Stimulated activated CD4-positive, alpha-beta T cell treated with anti-CD3 and anti-CD28 coated beads, TNF-alpha, amount 100 ng/mL, for 1 hour (primary cell): ENCODE results near the gene ABHD13.
A peak's percentile ranks its signal among the peaks of the same experiment; 100 is the strongest.
"Not testable (repeated sequence)": the region's sequence is repeated elsewhere in the genome, so short reads cannot be mapped to it uniquely, and the experiment has no call there.

Experiments used
- DNase-seq, 3 donors: peaks; one replicate each; pipeline ENCODE4 v3.0.0-alpha.2; 2020; ENCODE audit warnings: low read depth in 3 of 3, low spot score in 1 of 3

Gene ABHD13

GRCh38 chr13:108218044-108218974, at the start of gene ABHD13:
Gene ABHD13, plus strand, starts transcription at chr13:108218392. Its CDS starts 10,827 bp downstream, at chr13:108229219.
- DNase-seq: peak; percentile 77 to 86 (median 83)

DNA sequence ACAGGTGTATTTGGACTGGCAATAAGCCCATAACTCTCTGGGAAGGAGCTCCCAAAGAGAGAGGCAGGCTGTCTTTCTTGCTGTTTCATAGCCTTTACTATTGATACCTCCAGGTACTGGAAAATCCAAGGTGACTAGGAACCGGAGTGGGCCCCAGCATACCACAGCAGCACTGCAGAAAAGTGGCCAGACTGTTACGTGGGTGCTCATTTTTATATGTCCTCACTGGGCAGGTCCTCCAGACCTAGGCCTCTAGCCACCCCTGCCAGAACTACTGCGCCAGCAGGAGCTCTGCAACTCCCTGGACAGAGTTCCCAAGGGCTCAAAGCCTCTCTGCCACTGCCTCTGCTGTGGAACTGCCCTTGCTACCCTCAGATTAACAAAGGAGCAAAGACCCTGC, 49.3 kb upstream of the ABHD13 start:
- DNase-seq: no peak

- DNase-seq: peak in 2 of 3 donors; percentile 9 to 35
Observed at GRCh38 chr13:108176685-108177274, 41.4 kb upstream of the ABHD13 start.

- no peak for DNase-seq
Observed at GRCh38 chr13:108178078-108178477, 40.1 kb upstream of the ABHD13 start.

DNA sequence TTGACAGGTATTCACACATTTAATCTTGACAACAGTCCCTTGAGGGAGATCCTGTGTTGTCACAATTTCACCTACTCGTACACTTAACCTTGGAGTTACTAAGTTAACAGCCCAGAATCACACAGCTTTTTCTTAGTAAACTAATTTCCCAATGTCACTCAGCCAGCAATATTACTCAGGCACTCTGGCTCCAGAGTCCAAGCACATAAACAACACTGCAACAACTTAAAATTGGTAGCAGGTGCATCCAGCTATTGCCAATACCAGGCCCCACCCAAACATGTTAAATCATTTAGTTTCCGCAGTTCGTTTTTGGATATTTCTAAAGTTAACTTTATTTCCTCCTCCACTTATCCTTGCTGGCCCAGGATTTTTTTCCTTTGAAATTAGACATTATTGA, 35.5 kb upstream of the ABHD13 start:
- no peak for DNase-seq

GRCh38 chr13:108185223-108185622, 33.0 kb upstream of the ABHD13 start:
- DNase-seq: no peak

- no peak for DNase-seq
Observed at GRCh38 chr13:108188260-108188659, 29.9 kb upstream of the ABHD13 start.

DNA sequence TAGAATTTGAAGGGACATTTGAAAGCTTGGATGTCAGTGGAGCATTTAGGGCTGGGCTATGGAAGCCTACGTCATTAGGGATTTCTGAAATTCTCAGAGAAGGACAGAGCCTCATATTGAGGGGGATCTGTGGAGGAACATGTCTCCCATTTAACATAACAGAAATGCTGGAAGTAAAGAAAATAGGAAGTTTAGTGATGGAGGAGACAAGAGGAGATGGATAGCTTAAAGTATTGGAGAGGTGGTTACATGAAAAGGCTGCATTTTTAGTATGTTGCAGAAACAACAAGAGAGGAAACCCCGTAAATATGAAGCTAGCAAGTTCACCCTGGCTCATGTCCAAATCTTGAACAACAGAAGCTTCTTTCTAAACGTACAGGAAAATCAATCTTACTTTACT, 27.3 kb upstream of the ABHD13 start:
- DNase-seq: no peak

- DNase-seq: no peak
Observed at GRCh38 chr13:108193806-108194205, 24.4 kb upstream of the ABHD13 start.

DNA sequence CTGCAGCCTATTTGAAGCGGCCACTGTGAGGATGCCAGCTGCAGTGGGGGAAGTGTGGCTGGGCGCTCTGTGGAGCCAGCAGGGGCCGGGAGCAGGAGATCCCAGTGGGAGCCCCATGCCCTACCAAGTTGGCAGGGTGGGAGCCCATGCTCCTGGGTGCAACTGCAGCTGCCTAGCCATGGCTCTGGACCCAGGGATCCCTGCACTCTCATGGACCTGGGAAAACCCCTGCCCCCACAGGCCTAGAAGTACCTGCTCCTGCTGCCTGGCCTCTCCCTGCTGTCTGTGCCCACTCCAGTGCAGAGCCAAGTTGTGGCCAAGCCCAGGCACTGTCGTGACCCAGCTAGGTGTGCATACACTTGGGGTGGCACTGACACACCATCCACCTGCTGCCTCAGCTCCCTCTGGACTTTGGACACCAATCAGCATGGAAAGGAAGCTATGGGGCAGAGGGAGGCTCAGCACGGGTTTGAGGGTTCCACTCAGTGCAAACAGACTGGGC, 23.7 kb upstream of the ABHD13 start:
- no peak for DNase-seq

DNA sequence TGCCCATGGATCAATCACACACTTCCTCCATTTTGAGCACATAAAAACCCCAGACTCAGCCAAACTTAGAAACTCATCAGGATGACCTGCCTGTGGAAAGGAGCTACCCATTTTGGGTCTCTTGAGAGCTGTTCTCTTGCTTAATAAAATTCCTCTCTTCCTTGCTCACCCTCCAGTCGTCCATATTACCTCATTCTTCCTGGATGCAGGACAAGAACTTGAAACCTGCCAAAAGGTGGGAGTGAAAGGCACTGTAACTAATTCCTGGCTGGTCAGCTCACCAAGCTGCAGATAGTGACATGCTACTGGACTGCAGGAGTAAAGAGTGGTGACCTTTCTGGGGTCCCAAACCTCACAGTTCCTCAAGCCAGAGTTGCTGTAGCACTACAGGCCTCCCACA, 23.0 kb upstream of the ABHD13 start:
- DNase-seq: no peak

DNA sequence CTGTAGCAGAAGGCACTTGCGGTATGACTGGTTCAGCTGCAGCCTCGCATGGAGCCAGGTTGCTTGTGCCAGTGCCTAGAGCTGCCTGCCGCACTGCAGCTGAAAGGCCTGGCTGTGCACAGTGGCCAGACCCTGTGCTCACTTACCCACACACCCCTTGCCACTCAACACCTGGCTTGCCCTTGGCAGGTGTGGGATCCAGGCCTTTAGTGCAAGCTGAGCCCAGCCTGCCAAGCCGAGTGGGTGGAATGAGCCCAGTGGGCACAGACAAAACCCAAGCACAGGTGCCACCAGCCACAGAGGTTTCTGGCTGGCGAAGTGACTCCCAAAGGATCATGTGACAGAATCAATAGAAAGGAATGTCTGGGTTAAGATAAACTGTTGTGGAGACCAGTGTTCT, 22.3 kb upstream of the ABHD13 start:
- no peak for DNase-seq

DNA sequence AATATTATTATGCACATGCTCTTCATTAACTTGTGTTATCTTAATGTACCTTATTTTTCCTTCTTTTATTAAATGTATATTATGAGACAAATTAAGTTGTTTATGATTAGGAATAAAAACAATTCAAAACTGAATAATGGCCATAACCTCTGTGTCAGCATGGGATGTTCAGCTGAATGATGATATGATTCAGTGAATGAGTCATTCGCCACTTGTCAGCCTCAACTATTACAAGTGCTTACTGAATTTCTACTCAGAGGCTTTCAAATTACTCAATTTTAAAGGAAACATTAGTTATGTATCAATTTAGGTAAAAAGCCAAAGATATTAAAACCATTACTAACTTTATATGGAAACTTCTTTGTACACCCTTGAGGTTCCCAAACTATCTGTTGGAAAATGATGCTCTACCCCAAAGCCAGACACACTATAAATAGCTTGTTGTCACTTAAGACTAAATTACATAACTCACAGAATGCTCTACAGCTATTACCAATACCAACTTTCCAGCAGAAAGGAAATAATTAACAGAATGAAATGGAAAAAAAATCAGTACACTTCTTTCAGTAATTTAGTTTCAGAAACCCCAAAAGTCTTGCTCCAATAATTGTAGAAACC, 17.3 kb upstream of the ABHD13 start:
- no peak for DNase-seq

DNA sequence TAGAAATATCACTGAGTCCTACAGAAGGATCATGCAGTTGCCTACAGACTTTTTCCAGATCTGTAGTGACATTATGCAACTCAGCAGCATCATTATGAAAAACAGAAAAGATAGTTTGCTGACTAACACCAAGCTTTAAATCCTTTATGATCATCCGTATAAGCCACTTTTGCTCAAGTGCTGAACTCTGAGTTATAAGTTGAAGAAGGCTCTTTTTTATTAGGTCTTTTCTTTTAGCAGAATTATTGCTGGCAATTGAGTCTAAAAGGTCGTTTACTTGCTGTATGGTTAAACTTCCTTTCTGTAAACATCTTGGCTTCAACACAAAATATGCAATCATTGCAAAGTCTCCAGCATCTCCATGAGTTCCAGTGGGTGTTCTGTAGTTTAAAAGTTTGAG, 7.6 kb upstream of the ABHD13 start:
- no peak for DNase-seq

- no peak for DNase-seq
Observed at GRCh38 chr13:108212886-108213285, 5.3 kb upstream of the ABHD13 start.

GRCh38 chr13:108213946-108214345, 4.2 kb upstream of the ABHD13 start:
- no peak for DNase-seq

DNA sequence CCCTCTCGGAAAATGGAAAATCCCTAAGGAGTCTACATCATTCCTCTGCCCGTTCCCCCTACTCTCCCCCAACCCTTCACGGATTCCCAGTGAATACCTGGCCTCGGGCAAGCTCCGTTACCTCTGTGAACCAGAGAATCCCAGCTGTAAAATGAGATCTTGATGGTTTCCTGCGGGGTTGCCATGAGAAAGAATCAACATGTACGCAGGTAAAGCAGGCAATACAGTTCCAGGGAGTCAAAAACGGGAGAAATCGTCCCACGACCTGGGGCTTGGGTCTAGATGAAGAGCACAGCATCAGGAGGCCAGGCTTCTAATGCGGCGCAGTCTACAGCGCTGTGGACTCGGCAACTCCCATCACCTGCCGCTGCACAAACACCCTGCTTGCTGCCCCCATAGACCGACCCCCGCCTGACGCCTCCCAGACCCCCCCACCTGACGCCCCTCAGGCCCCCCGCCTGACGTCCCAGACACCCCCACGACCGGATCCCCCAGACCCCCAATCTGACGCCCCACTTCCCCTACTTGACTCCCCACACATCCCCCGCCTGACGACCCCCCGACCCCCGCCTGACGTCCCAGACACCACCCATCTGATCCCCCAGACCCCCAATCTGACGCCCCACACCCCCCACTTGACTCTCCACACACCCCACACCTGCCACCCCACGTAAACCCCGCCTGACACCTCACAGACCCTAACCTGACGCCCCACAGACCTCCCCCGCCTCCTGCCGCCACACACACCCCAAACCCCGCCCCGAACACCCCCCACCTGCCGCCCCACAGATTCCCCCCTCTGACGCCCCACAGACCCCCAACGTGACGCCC, 3.5 kb upstream of the ABHD13 start:
- no peak for DNase-seq

DNA sequence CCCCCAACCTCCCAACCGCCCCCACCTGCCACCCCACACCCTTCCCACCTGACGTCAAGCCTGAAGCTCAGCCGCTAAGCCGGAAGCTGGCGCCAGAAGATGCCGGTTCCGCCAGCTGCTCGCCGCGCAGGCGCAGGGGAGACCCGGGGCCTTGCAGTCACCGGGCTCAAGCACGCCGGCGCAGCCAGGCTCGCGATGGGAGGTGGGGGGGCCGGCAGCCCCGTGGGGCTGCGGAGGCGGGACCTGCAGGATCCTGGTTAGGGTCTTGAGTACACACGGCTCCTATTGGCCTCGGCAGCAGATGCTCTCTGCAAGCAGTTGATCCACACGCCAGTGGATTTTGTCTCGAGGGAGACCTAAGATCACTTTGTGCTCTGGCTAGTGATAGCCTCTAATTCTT, 2.8 kb upstream of the ABHD13 start, which contains the start of gene LIG4:
LIG4 (minus strand) TSS at position 101 of the 400 bp plus-strand sequence. CDS start 4,268 bp downstream, outside the sequence.
- DNase-seq: peak; percentile 79 to 82 (median 80)

DNA sequence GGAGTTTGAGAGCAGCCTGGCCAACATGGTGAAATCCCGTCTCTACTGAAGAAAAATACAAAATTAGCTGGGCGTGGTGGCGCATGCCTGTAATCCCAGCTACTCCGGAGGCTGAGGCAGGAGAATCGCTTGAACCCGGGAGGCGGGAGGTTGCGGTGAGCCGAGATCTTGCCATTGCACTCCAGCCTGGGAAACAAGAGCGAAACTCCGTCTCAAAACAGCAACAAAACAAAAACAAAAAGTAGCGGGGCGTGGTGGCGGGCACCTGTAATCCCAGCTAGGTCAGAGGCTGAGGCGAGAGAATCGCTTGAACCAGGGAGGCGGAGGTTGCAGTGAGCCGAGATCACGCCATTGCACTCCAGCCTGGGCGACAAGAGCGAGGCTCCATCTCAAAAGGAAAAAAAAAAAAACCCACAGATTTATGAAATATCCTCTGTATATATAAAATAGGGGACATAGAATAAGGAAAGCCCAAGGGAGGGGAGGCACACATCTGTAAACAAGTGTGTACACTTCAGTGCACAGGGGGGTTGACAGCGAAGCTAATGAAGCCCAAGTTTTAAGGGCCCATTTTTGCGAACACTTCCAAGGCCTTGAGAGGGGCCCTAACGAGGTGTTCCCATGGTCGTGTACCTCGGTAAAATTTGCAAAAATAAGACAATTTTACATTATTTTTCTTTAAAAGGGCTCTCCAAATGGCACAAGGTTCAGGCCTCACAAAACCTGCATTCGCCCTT, 717 bp upstream of the ABHD13 start:
- not testable (repeated sequence) for DNase-seq

DNA sequence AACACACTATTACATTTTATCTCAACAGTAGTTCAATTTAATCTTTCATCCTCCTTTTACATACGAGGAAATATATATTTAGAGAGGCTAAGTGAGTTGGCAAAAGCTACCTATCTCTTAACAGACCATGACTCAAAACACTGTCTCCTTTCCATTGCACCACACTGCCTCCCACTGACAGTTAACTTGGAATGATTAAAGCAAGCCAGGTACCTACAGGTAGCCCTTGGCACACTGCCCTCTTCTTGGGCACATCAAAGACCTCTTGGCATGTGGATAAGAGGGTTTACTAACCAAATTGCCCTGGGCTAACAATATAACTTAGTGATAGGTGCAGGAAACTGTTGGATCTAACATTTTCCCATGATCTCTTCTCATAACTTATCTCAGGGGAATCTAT, 1.8 kb downstream of the ABHD13 start:
- no peak for DNase-seq
